Measurements from ENCODE around the gene POLR3GL.
"Not testable (repeated sequence)": the region's sequence is repeated elsewhere in the genome, so short reads cannot be mapped to it uniquely, and the experiment has no call there.

POLR3GL gene

GRCh38 chr1:146020058-146021049, 55.9 kb downstream of the POLR3GL start:
- no peak for DNase-seq (ENCODE audit: low read depth)

- no peak for DNase-seq (ENCODE audit: low read depth)
These were observed 56.6 kb downstream of the POLR3GL start for GRCh38 chr1:146021050-146021445.

GRCh38 chr1:146021622-146022402, 57.3 kb downstream of the POLR3GL start, which contains the start of gene HJV:
Gene HJV (minus strand): TSS chr1:146021735. CDS start chr1:146020231, 1,504 bp downstream.
- no peak for DNase-seq (ENCODE audit: low read depth)

DNA sequence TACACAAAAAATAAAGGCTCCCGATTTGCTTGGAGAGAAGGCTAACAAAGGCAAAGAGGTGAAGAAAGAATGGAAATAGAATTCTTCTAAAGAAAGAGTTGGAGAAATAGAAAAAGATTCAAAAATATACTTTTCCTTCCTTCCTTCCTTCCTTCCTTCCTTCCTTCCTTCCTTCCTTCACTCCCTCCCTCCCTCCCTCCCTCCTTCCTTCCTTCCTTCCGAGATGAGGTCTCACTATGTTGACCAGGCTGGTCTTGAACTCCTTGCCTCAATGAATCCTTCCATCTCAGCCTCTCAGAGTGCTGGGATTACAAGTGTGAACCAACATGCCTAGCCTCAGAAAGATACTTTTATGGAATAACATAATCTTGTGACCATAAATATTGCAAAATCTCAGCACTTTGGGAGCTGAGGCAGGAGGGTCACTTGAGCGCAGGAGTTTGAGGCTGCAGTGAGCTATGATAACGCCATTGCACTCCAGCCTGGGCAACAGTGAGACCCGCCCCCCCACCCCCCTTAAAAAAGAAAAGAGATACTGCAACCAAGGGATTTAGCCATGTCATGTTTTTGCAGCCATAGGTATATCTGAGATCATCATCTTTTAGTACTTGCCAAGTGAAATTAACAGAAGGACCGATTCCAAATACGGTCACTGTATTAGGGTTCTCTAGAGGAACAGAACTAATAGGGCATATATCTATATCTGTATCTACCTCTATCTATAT, 58.1 kb downstream of the POLR3GL start:
- DNase-seq (ENCODE audit: low read depth), result no peak

GRCh38 chr1:146025787-146026495, 61.5 kb downstream of the POLR3GL start:
- DNase-seq (ENCODE audit: low read depth), result not testable (repeated sequence)

DNA sequence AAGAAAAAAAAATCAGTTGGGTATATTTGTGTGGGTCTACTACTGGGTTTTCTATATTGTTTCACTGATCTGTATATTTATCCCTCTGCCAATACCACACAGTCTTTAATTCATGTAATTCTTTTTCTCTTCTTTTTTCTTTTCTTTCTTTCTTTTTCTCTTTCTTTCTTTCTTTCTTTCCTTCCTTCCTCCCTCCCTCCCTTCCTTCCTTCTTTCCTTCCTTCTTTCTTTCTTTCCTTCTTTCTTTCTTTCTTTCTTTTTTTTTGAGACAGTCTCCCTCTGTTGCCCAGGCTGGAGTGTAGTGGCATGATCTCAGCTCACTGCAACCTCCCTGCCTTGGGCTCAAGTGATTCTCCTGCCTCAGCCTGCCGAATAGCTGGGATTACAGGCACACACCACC, 62.2 kb downstream of the POLR3GL start:
- DNase-seq (ENCODE audit: low read depth), result not testable (repeated sequence)
